H9 (cell line): ENCODE results near the gene TYW5. TPM values are rescaled to one million over a fixed set of nuclear protein-coding genes. Genes with fewer than 3 reads are reported as not detected.

Experiments
- DNase-seq: peaks from one replicate; pipeline ENCODE4 v3.0.0-alpha.2; 2017
- H2AFZ ChIP-seq: one replicate; pipeline ENCODE4 v1.6.1; 2013; ENCODE audit warnings: mild to moderate bottlenecking, low read length, control low read depth, moderate library complexity
- H2AK5ac ChIP-seq: 2 replicates; pipeline ENCODE4 v1.6.1; 2013; ENCODE audit warnings: low read length, control low read depth, mixed read lengths; ENCODE audit not compliant: insufficient read length
- H2BK120ac ChIP-seq: one replicate; pipeline ENCODE4 v1.6.1; 2013; ENCODE audit warnings: low read depth, mild to moderate bottlenecking, low read length, control low read depth, inconsistent platforms; ENCODE audit not compliant: poor library complexity, severe bottlenecking
- H2BK12ac ChIP-seq: 2 replicates; pipeline ENCODE4 v1.6.1; 2013; ENCODE audit warnings: low read length, control low read depth, mixed read lengths, low read depth; ENCODE audit not compliant: insufficient read length
- H2BK15ac ChIP-seq: 2 replicates; pipeline ENCODE4 v1.6.1; 2013; ENCODE audit warnings: low read depth, low read length, control low read depth
- H2BK20ac ChIP-seq: one replicate; pipeline ENCODE4 v1.6.1; 2013; ENCODE audit warnings: low read depth, mild to moderate bottlenecking, low read length, control low read depth, inconsistent platforms; ENCODE audit not compliant: poor library complexity, severe bottlenecking
- H2BK5ac ChIP-seq: 2 replicates; pipeline ENCODE4 v1.6.1; 2013; ENCODE audit warnings: low read length, control low read depth, mixed read lengths; ENCODE audit not compliant: insufficient read length
- H3K14ac ChIP-seq: 2 replicates; pipeline ENCODE4 v1.6.1; 2013; ENCODE audit warnings: low read length, control low read depth; ENCODE audit not compliant: insufficient read depth
- H3K18ac ChIP-seq: 2 replicates; pipeline ENCODE4 v1.6.1; 2013; ENCODE audit warnings: low read depth, mild to moderate bottlenecking, mixed read lengths, low read length, control low read depth; ENCODE audit not compliant: insufficient read length
- H3K23ac ChIP-seq: 2 replicates; pipeline ENCODE4 v1.6.1; 2013; ENCODE audit warnings: low read length, control low read depth, mixed read lengths, low read depth; ENCODE audit not compliant: insufficient read length
- H3K23me2 ChIP-seq: 2 replicates; pipeline ENCODE4 v1.6.1; 2013; ENCODE audit warnings: low read depth, mild to moderate bottlenecking, mixed read lengths, low read length, control low read depth; ENCODE audit not compliant: insufficient read length, poor library complexity, severe bottlenecking
- H3K27ac ChIP-seq: 2 replicates; pipeline ENCODE4 v1.5.1; 2013; ENCODE audit warnings: low read length, control low read depth, mixed read lengths, low read depth; ENCODE audit not compliant: insufficient read length
- H3K27me3 ChIP-seq: 2 replicates; pipeline ENCODE4 v1.6.1; 2013; ENCODE audit warnings: low read length, control low read depth, inconsistent platforms; ENCODE audit not compliant: insufficient read depth
- H3K4ac ChIP-seq: 2 replicates; pipeline ENCODE4 v1.6.1; 2013; ENCODE audit warnings: low read depth, mild to moderate bottlenecking, control low read depth, inconsistent platforms, low read length, moderate library complexity
- H3K4me1 ChIP-seq: 2 replicates; pipeline ENCODE4 v1.6.1; 2013; ENCODE audit warnings: low read length, control low read depth, inconsistent platforms; ENCODE audit not compliant: insufficient read depth
- H3K4me2 ChIP-seq: 2 replicates; pipeline ENCODE4 v1.6.1; 2013; ENCODE audit warnings: low read length, control low read depth, mixed read lengths; ENCODE audit not compliant: insufficient read length, insufficient read depth
- H3K56ac ChIP-seq: 2 replicates; pipeline ENCODE4 v1.6.1; 2013; ENCODE audit warnings: low read depth, mild to moderate bottlenecking, mixed read lengths, low read length, control low read depth; ENCODE audit not compliant: insufficient read length
- H3K79me1 ChIP-seq: 2 replicates; pipeline ENCODE4 v1.6.1; 2013; ENCODE audit warnings: low read depth, mild to moderate bottlenecking, moderate library complexity, low read length, control low read depth, inconsistent platforms; ENCODE audit not compliant: insufficient read depth, poor library complexity, severe bottlenecking
- H3K79me2 ChIP-seq: 2 replicates; pipeline ENCODE4 v1.6.1; 2013; ENCODE audit warnings: low read length, control low read depth, inconsistent platforms; ENCODE audit not compliant: insufficient read depth
- H3K9ac ChIP-seq: 2 replicates; pipeline ENCODE4 v1.6.1; 2013; ENCODE audit warnings: low read length, control low read depth, mixed read lengths; ENCODE audit not compliant: insufficient read length; ENCODE audit errors: extremely low read depth
- H3K9me3 ChIP-seq: one replicate; pipeline ENCODE4 v1.6.1; 2013; ENCODE audit warnings: low read depth, low read length, inconsistent platforms; ENCODE audit not compliant: control insufficient read depth
- H3T11ph ChIP-seq: one replicate; pipeline ENCODE4 v1.6.1; 2013; ENCODE audit warnings: mild to moderate bottlenecking, low read length, control low read depth, inconsistent platforms
- H4K20me1 ChIP-seq: one replicate; pipeline ENCODE4 v1.6.1; 2013; ENCODE audit not compliant: control insufficient read depth, insufficient read length, insufficient read depth
- H4K5ac ChIP-seq: 2 replicates; pipeline ENCODE4 v1.6.1; 2013; ENCODE audit warnings: low read depth, mild to moderate bottlenecking, mixed read lengths, low read length, control low read depth; ENCODE audit not compliant: insufficient read length
- H4K8ac ChIP-seq: replicated peaks from 2 replicates; pipeline ENCODE4 v1.6.1; 2013; ENCODE audit warnings: low read length, control low read depth, mixed read lengths, low read depth; ENCODE audit not compliant: insufficient read length
- H4K91ac ChIP-seq: 2 replicates; pipeline ENCODE4 v1.6.1; 2013; ENCODE audit warnings: low read depth, mild to moderate bottlenecking, moderate library complexity, mixed read lengths, low read length, control low read depth; ENCODE audit not compliant: insufficient read length
- H3K27ac Mint-ChIP-seq, 3 experiments: 2 replicates in 2 of 3; 3 replicates in 1 of 3; pipeline ENCODE4 v1.8.0; 2020 to 2021; ENCODE audit warnings: mixed read lengths in 3 of 3, mild to moderate bottlenecking in 1 of 3, moderate library complexity in 1 of 3
- H3K27me3 Mint-ChIP-seq: 2 replicates; pipeline ENCODE4 v1.8.0; 2021; ENCODE audit warnings: low read depth, mild to moderate bottlenecking, moderate library complexity, mixed read lengths
- H3K36me3 Mint-ChIP-seq, 3 experiments: 2 replicates in 2 of 3; 3 replicates in 1 of 3; pipeline ENCODE4 v1.8.0; 2020 to 2021; ENCODE audit warnings: low read depth in 3 of 3, mixed read lengths in 3 of 3; ENCODE audit not compliant: insufficient read depth in 1 of 3
- H3K4me1 Mint-ChIP-seq, 2 experiments: 2 replicates each; pipeline ENCODE4 v1.8.0; 2020; ENCODE audit warnings: mixed read lengths in 2 of 2
- H3K4me3 Mint-ChIP-seq, 2 experiments: 2 replicates in 1 of 2; 3 replicates in 1 of 2; pipeline ENCODE4 v1.8.0; 2020 to 2021; ENCODE audit warnings: mild to moderate bottlenecking in 2 of 2, mixed read lengths in 2 of 2, moderate library complexity in 1 of 2
- H3K9me3 Mint-ChIP-seq, 2 experiments: 2 replicates in 1 of 2; 3 replicates in 1 of 2; pipeline ENCODE4 v1.8.0; 2020; ENCODE audit warnings: mild to moderate bottlenecking in 2 of 2, mixed read lengths in 2 of 2, moderate library complexity in 1 of 2
- WGBS: extraction: QIAGEN DNeasy Blood & Tissue Kit; methylation state at CpG from one replicate; pipeline ENCODE4 v1.1.7; 2013; ENCODE audit warnings: missing lambda C conversion rate, low lambda C conversion rate, mixed read lengths; ENCODE audit not compliant: insufficient read length; ENCODE audit errors: extremely low coverage; 5-methylcytosine and 5-hydroxymethylcytosine counted together
- total RNA-seq: library from RNA; stranded (reverse); gene quantifications from 2 replicates; pipeline ENCODE4 v1.2.1, GENCODE V29; 2021
- TF ChIP-seq, protein P1 (sequence below): fragments of 200-600 bp; sonication (generic); conservative IDR thresholded peaks from 3 replicates; pipeline ENCODE4 v1.8.0; 2021; ENCODE audit warnings: antibody characterized with exemption, mild to moderate bottlenecking

TYW5 gene
- total RNA-seq, 1 experiment from 2014 or later: 17.7 TPM

DNA sequence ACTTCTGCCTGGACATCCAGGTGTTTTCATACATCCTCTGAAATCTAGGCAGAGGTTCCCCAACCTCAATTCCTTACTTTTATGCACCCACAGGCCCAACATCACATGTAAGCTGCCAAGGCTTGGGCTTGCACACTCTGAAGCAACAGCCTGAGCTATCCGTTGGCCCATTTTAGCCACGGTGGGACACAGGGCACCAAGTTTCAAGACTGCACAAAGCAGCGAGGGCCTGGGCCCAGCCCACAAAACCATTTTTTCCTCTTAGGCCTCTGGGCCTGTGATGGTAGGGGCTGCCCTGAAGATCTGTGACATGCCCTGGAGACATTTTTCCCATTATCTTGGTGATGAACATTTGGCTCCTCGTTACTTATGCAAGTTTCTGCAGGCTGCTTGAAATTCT, 38.3 kb downstream of the TYW5 start:
- H2BK120ac ChIP-seq: no peak overlapping the region
- Mint-ChIP-seq H3K27me3 (no peaks in the 10 kb centered on the region), H3K36me3 (peaks cover 68 to 70% (median 70%) of the 10 kb centered on the region in 3 experiments), H3K4me1 (peaks cover 20 to 27% of the 10 kb centered on the region in 2 experiments), H3K27ac (no peak overlapping the region), H3K4me3 (no peak overlapping the region), H3K9me3 (peaks cover 27 to 31% of the 10 kb centered on the region in 2 experiments)
- no peak overlapping the region for H3K4me2 ChIP-seq
- no peak overlapping the region for H2BK5ac ChIP-seq
- H3K14ac ChIP-seq: no peak overlapping the region
- no peak overlapping the region for H2AFZ ChIP-seq
- H3T11ph ChIP-seq: no peak overlapping the region
- no peak overlapping the region for H4K5ac ChIP-seq
- H3K4me1 ChIP-seq: no peaks in the 10 kb centered on the region
- no peak overlapping the region for H4K8ac ChIP-seq
- no peak for DNase-seq
- H2BK15ac ChIP-seq: no peak overlapping the region
- no peak overlapping the region for H2BK20ac ChIP-seq
- H3K56ac ChIP-seq: no peak overlapping the region
- H3K27me3 ChIP-seq: no peaks in the 10 kb centered on the region
- peaks cover 49% of the 10 kb centered on the region; the same call in 1 of the 2 replicates for H3K79me2 ChIP-seq
- peaks cover 16% of the 10 kb centered on the region for H3K9me3 ChIP-seq
- WGBS: no CpG with 5 or more reads among the region's 4 CpGs
- H3K27ac ChIP-seq: no peak overlapping the region
- no peaks in the 10 kb centered on the region for H4K20me1 ChIP-seq
- H3K79me1 ChIP-seq: peaks cover 10% of the 10 kb centered on the region
- H4K91ac ChIP-seq: no peak overlapping the region
- no peak overlapping the region for H2BK12ac ChIP-seq
- no peak overlapping the region for H3K18ac ChIP-seq
- H2AK5ac ChIP-seq: no peak overlapping the region
- H3K4ac ChIP-seq: no peak overlapping the region
- no peak overlapping the region for H3K23ac ChIP-seq
- no peaks in the 10 kb centered on the region for H3K23me2 ChIP-seq
- TF ChIP-seq, protein P1, sequence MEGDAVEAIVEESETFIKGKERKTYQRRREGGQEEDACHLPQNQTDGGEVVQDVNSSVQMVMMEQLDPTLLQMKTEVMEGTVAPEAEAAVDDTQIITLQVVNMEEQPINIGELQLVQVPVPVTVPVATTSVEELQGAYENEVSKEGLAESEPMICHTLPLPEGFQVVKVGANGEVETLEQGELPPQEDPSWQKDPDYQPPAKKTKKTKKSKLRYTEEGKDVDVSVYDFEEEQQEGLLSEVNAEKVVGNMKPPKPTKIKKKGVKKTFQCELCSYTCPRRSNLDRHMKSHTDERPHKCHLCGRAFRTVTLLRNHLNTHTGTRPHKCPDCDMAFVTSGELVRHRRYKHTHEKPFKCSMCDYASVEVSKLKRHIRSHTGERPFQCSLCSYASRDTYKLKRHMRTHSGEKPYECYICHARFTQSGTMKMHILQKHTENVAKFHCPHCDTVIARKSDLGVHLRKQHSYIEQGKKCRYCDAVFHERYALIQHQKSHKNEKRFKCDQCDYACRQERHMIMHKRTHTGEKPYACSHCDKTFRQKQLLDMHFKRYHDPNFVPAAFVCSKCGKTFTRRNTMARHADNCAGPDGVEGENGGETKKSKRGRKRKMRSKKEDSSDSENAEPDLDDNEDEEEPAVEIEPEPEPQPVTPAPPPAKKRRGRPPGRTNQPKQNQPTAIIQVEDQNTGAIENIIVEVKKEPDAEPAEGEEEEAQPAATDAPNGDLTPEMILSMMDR: no peak
- no peak overlapping the region for H3K9ac ChIP-seq
